Suppressor macrophage (primary cell): ENCODE results near the gene WDR38.

Experiments used
- DNase-seq, 4 experiments: peaks; one replicate each; pipeline ENCODE4 v3.0.0-alpha.2; 2020 to 2022

The WDR38 gene

GRCh38 chr9:124859803-124860581 is 6.7 kb downstream of the WDR38 start:
- peak in 3 of 4 experiments; percentile 24 to 36 (median 31) for DNase-seq

DNA sequence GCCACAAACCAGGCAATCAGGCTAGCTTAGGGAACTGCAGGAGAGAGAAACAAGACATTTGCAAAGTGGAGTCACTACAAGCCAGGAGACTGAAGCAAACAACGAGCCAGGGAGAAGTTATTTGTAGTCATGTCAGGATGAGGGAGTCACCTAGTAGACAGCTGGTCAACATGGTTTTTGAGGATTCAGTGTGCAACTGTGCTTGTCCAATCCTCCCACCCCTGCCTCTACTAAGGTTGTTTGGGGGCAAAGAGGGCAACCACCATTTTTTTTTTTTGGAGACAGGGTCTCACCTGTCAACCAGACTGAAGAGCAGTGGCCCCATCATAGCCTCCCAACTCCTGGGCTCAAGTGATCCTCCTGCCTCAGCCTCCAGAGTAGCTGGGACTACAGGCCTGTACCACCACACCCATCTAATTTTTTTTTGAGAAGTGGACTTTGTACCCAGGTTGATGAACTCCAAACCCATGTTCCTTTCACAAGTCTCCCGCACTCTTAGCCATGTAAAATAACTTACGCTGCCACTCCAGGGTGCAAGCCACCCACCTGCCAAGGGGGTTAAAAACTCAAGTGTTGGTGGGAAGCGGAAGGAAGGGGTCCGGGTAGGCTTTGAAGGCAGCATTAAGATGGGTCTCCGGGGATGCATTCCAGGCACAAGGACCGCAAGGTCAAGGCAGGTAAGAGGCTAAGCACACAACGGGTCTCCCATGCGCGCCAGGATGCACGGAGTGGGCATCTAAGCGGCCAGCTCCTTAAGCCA is 7.5 kb downstream of the WDR38 start:
- no peak for DNase-seq

DNA sequence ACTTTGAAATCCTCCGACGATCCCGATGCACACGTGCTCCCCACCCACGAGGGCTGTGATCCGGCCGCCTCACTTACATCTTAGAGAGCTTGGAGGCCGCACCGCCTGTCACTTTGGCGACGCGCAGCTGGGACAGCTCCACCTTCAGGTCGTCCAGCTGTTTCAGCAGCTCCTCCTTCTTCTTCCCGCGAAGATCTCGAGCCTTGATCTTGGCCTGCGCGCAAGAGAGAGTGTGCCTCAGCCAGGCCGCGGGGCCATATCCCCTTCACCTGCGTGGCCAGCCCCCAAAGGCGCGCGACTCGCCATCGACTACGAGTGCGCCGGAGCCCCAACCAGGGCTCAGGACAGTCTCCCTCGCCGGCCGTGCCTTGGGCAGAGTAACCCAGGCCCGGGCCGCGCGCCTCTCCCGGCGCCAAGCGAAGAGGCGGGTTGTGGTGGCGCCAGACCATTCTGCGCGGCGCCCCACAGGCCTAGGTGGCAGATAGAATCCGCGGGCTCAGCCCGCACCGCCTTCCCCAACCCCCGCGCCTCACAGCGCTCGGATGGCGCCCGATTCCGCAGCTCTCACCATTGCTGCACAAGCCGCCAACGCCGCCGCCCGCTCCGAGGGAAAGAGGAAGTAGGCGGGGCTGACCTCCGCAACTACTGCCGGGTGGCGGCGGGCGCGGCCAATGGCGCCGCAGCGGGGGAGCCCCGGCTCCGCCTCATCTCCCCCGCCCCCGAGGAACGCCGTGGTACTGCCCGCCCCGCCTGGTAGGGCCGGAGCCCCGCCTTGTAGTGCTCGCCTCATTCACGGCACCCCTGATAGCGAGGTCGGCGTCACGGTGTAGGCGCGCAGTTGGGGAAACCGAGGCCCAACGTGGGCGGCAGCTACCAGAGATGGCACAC is 8.3 kb downstream of the WDR38 start, which contains the start of the genes ARPC5L and RPL35:
Gene ARPC5L (plus strand): TSS at position 789 of the 888 bp plus-strand sequence. CDS start 7,161 bp downstream, outside the sequence.
Gene RPL35 (minus strand): TSS at position 616 of the 888 bp plus-strand sequence. CDS start 45 bp downstream, at position 571.
- peak; percentile 96 to 99 (median 97) for DNase-seq

DNA sequence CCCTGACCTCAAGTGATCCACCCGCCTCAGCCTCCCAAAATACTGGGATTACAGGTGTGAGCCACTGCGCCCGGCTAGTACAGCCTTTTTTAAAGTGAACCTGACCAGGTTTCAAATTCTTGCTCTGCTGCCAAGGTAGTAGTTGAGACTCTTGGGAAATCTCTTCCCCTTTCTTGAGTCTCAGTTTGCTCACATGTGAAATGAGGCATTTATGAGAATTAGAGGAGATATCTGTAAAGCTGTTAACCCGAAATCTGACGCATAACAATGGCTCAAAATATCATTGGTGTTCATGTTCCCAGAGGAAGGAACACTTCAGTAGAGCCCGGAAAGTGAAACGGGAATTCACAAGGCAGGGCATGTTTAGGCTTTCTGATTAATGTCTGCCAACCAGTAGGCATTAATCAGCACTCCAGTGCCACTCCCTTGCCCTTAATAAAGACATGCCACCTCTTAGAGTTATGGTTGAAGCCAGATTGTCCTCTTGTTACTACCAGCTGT is 10.2 kb downstream of the WDR38 start:
- DNase-seq: peak in 2 of 4 experiments; percentile 35 to 40

- DNase-seq: peak; percentile 89 to 96 (median 92)
These were observed 15.5 kb downstream of the WDR38 start for GRCh38 chr9:124868511-124869465.

GRCh38 chr9:124869466-124869985 is 16.3 kb downstream of the WDR38 start:
- DNase-seq: peak; percentile 12 to 62 (median 42)

GRCh38 chr9:124869986-124870560 is 16.8 kb downstream of the WDR38 start:
- peak; percentile 33 to 61 (median 42) for DNase-seq

DNA sequence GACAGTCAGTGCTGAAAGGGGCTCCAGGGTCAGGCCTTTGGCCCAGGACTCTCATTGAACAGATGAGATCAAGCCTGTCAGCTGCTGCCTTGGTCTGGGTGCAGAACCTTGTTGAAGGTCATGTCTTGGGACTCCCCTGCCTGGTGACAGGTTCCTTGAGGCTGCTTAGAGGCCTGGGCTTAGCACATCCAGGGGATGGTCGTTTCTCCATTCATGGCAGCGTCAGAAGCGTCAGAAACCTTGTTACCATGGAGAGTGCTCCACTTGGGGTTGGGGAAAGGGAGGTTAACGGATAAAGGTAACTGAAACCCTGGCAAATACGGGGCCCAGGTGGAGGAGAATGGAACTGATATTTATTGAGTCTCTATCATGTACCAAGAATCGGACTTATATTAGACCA is 17.5 kb downstream of the WDR38 start:
- DNase-seq: peak in 2 of 4 experiments; percentile 29 to 30

DNA sequence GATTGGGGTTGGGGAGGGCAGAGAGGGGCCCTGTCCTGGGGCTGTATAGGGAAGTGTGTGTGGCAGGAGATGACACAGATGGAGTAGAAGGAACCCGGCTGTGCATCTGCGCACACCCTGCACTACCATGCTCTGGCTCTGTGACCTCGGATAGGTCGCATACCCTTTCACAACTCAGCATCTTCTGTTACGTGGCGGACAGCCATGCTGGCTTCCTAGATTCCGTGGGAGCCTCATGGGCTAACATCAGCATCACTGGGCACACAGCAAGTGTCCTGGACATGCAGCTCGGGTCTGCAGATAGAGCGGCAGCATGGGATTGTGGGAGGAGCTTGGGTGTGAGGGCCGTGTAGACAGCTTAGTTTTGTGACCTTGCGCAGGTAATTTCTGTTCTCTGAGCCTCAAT is 17.9 kb downstream of the WDR38 start:
- DNase-seq: peak in 2 of 4 experiments; percentile 26

DNA sequence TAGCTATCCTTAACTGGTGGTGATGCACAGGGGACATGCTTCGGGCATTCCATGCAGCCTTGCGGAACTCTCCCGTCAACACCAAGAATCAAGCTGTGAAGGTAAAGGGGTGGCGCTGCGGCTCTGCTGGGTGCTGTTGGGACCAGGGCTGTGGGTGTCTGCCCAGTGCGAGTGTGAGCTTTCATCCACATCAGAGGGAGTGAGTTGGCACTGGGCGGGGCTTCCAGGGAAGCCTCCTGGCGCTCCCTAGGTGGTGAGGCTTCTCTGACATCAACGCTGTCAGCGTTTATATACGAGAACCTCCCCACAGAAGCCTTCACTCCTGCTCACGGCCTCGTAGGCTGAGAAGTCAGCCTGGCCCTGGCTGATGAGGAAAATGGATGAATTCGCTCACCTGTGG is 20.4 kb downstream of the WDR38 start:
- no peak for DNase-seq

GRCh38 chr9:124875501-124875900 is 22.2 kb downstream of the WDR38 start:
- no peak for DNase-seq

- no peak for DNase-seq
These were observed 23.9 kb downstream of the WDR38 start for GRCh38 chr9:124877021-124877782.

DNA sequence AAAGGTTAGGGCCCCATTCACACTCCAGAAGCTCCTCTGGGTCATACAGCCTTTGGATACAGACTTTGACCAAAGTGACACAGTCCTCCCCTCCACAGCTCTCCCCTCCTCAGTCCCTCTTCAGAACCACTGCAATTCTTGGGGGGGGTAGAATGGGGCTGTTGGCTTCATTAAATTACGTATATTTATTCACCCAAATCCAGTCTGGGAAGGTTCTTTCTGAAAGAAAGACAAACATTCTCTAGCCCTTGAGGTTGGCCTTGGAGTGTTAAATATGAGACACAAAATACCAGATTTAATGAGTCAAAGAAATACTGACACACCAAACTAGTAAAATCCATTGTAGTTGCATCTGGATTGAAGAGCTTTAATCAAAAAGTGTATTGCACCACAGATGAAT is 24.8 kb downstream of the WDR38 start:
- no peak for DNase-seq

- no peak for DNase-seq
These were observed 25.3 kb downstream of the WDR38 start for GRCh38 chr9:124878518-124878917.

DNA sequence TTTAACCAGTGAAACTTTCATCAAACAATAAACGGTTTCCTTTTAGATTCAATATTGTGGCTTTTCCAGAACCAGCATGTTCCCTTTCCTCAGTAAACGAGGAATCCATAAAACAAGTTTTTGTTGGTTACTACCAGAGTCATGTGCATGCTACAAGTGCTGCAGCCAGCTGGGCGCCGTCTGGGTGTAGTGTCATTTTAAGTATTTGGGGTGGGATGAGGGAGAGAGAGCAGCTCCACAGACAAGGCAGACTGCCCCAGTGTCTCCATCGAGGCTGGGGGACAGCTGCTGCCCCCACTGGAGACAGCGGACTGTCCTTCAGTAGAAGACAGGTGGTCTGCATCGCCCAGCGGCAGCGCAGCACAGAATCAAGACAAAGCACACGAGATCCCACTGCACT is 26.0 kb downstream of the WDR38 start:
- no peak for DNase-seq

- no peak for DNase-seq
These were observed 27.2 kb downstream of the WDR38 start for GRCh38 chr9:124880501-124880900.

- DNase-seq: no peak
These were observed 28.0 kb downstream of the WDR38 start for GRCh38 chr9:124881138-124881743.

GRCh38 chr9:124882231-124882630 is 29.0 kb downstream of the WDR38 start:
- no peak for DNase-seq

DNA sequence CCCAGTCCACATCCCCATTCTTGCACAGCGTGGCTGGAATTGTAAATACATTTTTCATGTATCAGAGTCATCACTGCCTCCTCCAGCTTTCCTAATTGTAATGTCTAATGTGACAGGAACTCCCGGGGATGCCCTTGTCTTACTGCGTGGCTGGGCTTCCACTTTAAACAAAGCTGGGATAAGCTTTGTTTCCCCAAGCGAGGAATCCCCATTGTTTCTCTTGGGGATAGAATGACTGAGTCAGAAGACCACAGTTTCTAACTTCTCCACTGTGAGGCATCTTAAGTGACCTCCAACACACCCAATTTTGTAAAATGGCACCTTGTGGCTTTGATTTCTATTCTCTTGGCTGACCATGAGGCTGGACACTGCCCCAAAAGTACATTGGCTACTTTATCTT is 31.1 kb downstream of the WDR38 start:
- no peak for DNase-seq
